NCI-H82 treated with DMSO at 0.1 percent for 48 hours (cell line): Measurements from ENCODE around the gene PGAP3.

Experiments used
- DNase-seq: peaks from one replicate; lab custom pipeline; 2025; ENCODE audit not compliant: unreplicated experiment; lab: John Stamatoyannopoulos, UW

Gene PGAP3

GRCh38 chr17:39624313-39624712 is 63.5 kb downstream of the PGAP3 start:
- no peak for DNase-seq

- DNase-seq = peak; percentile 33
These were observed 64.4 kb downstream of the PGAP3 start for GRCh38 chr17:39623356-39623950.

DNA sequence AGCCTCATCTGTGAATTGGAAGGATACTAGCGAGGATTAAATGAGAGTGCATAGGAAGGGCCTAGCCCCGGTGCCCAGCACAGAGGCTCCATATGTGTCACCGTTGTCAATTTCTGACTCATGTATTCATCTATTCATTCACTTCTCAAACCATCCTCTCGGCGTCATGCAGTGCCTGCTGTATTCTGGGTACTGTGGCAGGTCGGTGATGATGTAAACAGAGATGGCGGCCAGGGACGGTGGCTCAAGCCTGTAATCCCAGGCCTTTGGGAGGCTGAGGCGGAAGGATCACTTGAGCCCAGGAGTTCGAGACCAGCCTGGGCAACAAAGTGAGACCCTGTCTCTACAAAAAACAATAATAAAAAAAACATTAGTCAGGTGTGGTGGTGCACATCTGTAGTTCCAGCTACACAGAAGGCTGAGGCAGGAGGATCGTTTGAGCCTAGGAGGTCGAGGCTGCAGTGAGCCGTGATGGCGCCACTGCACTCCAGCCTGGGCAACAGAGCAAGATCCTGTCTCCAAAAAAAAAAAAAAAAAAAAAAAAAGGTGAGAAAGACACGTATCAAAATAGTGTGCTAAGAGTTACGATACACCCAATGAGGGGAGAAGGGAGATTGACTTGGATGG is 65.4 kb downstream of the PGAP3 start:
- DNase-seq = no peak

GRCh38 chr17:39621523-39622379 is 66.1 kb downstream of the PGAP3 start:
- peak; percentile 77 for DNase-seq
